ENCODE results near the gene SUN3. TPM values are rescaled to one million over a fixed set of nuclear protein-coding genes. Genes with fewer than 3 reads are reported as not detected.

Gene SUN3
- total and polyA plus RNA-seq, 2 of the 8 experiments (the other 6 are each of a cell fraction or from before 2014, with no cell fraction given): not detected

- Histone ChIP-seq H3K36me3 (ENCODE audit: control insufficient read depth in 2 of 4, insufficient read depth in 4 of 4, low read length in 3 of 4) (peaks cover 25 to 65% (median 56%) of the 10 kb centered on the region in 4 experiments), H2AFZ (ENCODE audit: low read length) (no peak overlapping the region)
Measured at GRCh38 chr7:47968847-47969774, 59.8 kb downstream of the SUN3 start.

More at GRCh38 chr7:47968847-47969774, 59.8 kb downstream of the SUN3 start:
- 84% methylated on average over 5 of the region's 5 CpGs; no CpG with 5 or more reads in 1 of the 2 experiments for WGBS, 2 experiments (ENCODE audit: extremely low coverage in 1 of 2, insufficient coverage in 1 of 2, insufficient read length in 1 of 2, insufficient replicate concordance in 2 of 2, low coverage in 1 of 2, low lambda C conversion rate in 2 of 2, missing lambda C conversion rate in 1 of 2)
- Histone ChIP-seq H3K27me3 (replicated peaks in 1 of 4; ENCODE audit: control insufficient read depth in 3 of 4, extremely low read depth in 1 of 4, insufficient read depth in 3 of 4, low read length in 3 of 4) (no peaks in the 10 kb centered on the region), H2BK15ac (ENCODE audit: low read length) (no peak overlapping the region), H2AK5ac (ENCODE audit: low read depth, low read length) (no peak overlapping the region), H3K79me2 (ENCODE audit: control insufficient read depth in 1 of 2, insufficient read depth in 2 of 2, low read length in 2 of 2) (no peaks in the 10 kb centered on the region; a peak in 1 of 4 replicates), H3K4me3 (ENCODE audit: extremely low read depth in 1 of 4, insufficient read depth in 2 of 4, low read depth in 3 of 4, low read length in 4 of 4) (no peak overlapping the region), H2BK20ac (ENCODE audit: low read length) (no peak overlapping the region), H2BK5ac (ENCODE audit: low read depth, low read length) (no peak overlapping the region), H3K4ac (replicated peaks; ENCODE audit: insufficient read length, low read depth, low read length) (no peak overlapping the region), H3K14ac (ENCODE audit: insufficient read length) (no peak overlapping the region), H3K27ac (ENCODE audit: low read depth, low read length) (no peak overlapping the region), H4K91ac (replicated peaks; ENCODE audit: insufficient read length, low read length) (no peak overlapping the region), H3K9me3 (ENCODE audit: insufficient read depth in 2 of 2, low read depth in 1 of 2, low read length in 1 of 2) (no peaks in the 10 kb centered on the region), H3K56ac (replicated peaks; ENCODE audit: insufficient read length, low read depth, low read length) (no peak overlapping the region), H3K4me1 (replicated peaks in 1 of 4; ENCODE audit: control insufficient read depth in 3 of 4, insufficient read depth in 4 of 4, low read length in 3 of 4) (no peaks in the 10 kb centered on the region), H3K23me2 (ENCODE audit: low read depth, low read length) (no peaks in the 10 kb centered on the region), H4K20me1 (replicated peaks in 1 of 2; ENCODE audit: control insufficient read depth in 1 of 2, insufficient read depth in 2 of 2, low read length in 2 of 2) (peaks cover 0 to 10% of the 10 kb centered on the region in 2 experiments), H3K79me1 (ENCODE audit: low read depth, low read length) (peaks cover 4% of the 10 kb centered on the region; the same call in 1 of the 2 replicates), H3K18ac (ENCODE audit: extremely low read depth, low read length) (no peak overlapping the region), H3K9ac (replicated peaks in 1 of 4; ENCODE audit: extremely low read depth in 1 of 4, low read depth in 3 of 4, low read length in 3 of 4) (no peak overlapping the region), H2BK12ac (ENCODE audit: low read depth, low read length) (no peak overlapping the region), H2BK120ac (replicated peaks; ENCODE audit: low read depth, low read length) (no peak overlapping the region), H3K23ac (ENCODE audit: insufficient read length) (no peak overlapping the region), H4K8ac (ENCODE audit: extremely low read depth, insufficient read depth, low read length) (no peak overlapping the region), H4K5ac (ENCODE audit: insufficient read length, low read depth, low read length) (no peak overlapping the region), H3K4me2 (ENCODE audit: insufficient read depth in 1 of 2, low read depth in 2 of 2, low read length in 2 of 2) (no peak overlapping the region)
- POLR2A ChIA-PET (ENCODE audit: partially characterized antibody): interaction anchor here (0.8 to 1.4 kb wide), 5 partner anchors 9 to 178 kb away, joined by 4 to 7 read pairs (median 5); partner anchors contain the start of gene PKD1L1
- peak; percentile 96 for FAIRE-seq
- TF ChIP-seq RAD21 (IDR thresholded peaks at IDR 0.05 in 1 of 2, conservative IDR thresholded peaks at IDR 0.05 in 1 of 2; ENCODE audit: low read depth in 2 of 2, low read length in 2 of 2): peak; percentile 83 to 84
- TF ChIP-seq HDAC2 (IDR thresholded peaks at IDR 0.05; ENCODE audit: borderline replicate concordance in 1 of 2, low read depth in 2 of 2, low read length in 2 of 2): no peak
- peak; percentile 76 to 95 (median 88) for TF ChIP-seq CTCF (IDR thresholded peaks at IDR 0.05; ENCODE audit: control extremely low read depth in 1 of 3, insufficient read depth in 1 of 3, low read depth in 1 of 3, low read length in 3 of 3)
- peak; percentile 46 to 87 for DNase-seq (ENCODE audit: low read depth in 1 of 2, low spot score in 2 of 2)
- CTCF ChIA-PET (ENCODE audit: partially characterized antibody): interaction anchor here (0.7 to 2.8 kb wide), 16 partner anchors 9 to 135 kb away, joined by 3 to 16 read pairs (median 3); partner anchors contain the start of gene PKD1L1

Measured in H1 (cell line).